Stimulated activated CD4-positive, alpha-beta T cell treated with anti-CD3 and anti-CD28 coated beads, TNF-alpha, amount 100 ng/mL, for 24 hours (primary cell): Measurements from ENCODE around the gene RELN.
"Not testable (repeated sequence)": the region's sequence is repeated elsewhere in the genome, so short reads cannot be mapped to it uniquely, and the experiment has no call there.

ENCODE experiments used
- DNase-seq, 3 experiments: peaks; one replicate each; pipeline ENCODE4 v3.0.0-alpha.2; 2020; ENCODE audit warnings: low read depth in 3 of 3

The RELN gene

DNA sequence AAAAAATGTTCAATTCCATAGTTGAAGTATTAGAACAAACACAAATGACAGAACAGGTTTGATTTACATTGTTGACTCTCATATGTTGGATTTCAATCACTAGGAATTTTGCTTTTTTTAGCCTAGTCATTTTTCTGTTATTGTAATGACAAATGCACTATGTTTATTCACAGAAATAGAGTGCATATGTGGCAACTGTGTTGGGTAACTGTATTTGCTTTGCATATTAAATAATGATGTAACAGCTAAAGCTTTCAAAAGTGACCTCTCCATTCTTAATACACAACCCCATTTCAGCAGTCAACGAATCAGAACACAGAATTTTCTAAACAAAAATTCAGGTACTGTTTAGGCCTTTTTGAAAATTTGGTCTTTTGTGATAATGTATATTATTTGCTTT lies 489.5 kb downstream of the RELN start:
- DNase-seq, result no peak

DNA sequence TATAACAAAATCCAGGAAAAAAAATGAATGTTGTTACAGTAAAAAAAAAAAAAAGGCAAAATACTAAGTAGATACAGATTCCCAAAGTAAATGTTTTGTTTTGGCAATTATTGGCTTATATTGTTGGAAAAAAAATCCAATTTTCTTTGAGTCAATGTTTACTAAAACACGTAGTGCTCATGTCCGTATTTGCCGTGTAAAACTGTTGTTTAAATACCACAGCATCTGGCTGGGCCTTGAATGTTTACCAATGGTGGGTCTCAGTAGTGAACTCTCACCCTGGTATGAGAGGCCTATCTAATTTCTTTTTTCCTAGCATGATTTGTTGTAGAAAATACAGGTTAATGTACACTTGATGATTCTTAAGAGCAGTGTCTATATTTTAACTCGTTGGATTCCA lies 502.0 kb downstream of the RELN start:
- DNase-seq, result no peak

DNA sequence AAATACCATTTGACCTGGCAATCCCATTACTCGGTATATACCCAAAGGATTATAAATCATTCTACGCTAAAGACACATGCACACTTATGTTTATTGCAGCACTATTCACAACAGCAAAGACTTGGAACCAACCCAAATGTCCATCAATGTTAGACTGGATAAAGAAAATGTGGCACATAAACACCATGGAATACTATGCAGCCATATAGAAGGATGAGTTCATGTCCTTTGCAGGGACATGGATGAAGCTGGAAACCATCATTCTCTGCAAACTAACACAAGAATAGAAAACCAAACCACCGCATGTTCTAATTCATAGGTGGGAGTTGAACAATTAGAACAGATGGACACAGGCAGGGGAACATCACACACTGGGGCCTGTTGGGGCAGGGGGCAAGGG lies 502.6 kb downstream of the RELN start:
- not testable (repeated sequence) for DNase-seq

DNA sequence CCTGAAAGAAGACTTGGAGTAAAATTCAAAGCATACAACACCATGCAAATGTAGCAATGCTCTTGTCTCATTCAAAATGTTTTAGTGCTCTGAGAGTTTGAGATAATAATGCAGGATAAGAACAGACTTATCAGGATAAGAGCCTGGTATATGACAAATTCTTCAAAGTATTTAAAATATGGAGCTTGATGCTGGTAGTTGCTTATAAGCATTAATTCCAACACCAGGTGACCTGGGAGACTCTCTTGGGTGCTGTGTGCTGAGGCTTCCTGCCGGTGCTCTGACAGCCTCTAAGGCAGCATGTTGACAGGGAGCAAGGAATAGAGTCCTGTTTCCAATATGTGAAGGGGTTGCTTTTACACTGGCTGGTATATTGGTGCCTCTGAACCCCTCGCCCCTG lies 508.7 kb downstream of the RELN start:
- no peak for DNase-seq

DNA sequence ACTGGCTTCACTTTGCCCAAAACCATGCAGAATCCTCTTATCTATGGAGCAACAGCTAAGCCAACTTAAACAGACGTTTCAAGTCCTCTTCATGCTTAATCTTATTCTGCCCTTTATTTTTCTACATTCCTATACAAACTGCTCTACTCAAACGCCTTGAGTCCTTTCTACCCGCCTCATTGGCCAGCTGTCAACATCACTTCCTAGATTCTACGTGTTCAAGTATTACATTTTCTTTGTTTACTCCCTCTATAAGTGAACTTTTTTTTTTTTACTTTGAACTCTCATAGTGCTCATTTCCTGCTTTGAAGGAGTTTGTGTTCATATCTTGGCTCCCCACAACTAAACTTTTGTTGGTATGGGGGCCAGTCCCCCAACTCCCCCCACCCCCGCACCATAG lies 514.5 kb downstream of the RELN start:
- DNase-seq, result no peak

DNA sequence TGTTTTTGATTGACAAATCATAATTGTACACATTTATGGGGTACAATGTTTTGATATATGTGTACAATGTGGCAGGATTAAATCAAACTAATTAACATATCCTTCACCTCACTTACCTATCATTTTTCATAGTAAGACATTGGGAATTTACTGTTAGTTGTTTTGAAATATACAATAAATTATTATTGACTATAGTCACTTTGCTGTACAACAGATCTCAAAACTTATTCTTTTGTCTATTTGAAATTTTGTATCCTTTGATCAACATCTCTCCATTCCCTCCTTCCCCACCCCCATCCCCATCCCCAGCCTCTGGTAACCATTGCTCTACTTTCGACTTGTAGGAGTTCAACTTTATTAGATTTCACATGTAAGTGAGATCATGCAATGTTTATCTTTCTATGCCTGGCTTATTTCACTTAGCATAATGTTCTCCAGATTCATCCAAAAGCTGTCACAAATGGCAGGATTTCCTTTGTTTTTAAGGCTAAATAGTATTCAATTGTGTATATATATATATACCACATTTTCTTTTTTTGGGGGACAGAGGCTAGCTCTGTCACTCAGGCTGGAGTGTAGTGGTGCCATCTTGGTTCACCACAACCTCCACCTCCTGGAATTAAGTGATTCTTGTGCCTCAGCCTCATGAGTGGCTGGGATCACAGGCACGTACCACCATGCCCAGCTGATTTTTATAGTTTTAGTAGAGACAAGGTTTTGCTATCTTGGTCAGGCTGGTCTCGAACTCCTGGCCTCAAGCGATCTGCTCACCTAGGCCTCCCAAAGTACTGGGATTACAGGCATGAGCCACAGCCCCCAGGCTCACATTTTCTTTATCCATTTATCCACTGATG lies 520.1 kb downstream of the RELN start:
- no peak for DNase-seq

DNA sequence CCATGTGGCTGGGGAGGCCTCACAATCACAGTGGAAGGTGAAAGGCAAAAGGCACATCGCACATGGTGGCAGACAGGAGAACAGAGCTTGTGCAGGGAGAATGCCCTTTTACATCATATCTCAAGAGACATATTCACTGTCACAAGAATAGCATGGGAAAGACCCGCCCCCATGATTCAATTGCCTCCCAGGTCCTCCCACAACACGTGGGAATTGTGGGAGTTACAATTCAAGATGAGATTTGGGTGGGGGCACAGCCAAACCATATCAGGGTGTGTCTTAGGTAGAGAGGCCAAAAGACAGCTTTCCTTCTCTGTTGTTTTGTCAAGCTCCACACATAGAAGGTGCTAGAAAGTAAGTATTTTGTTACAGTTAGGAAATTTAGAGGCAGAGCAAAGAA lies 522.6 kb downstream of the RELN start:
- no peak for DNase-seq

DNA sequence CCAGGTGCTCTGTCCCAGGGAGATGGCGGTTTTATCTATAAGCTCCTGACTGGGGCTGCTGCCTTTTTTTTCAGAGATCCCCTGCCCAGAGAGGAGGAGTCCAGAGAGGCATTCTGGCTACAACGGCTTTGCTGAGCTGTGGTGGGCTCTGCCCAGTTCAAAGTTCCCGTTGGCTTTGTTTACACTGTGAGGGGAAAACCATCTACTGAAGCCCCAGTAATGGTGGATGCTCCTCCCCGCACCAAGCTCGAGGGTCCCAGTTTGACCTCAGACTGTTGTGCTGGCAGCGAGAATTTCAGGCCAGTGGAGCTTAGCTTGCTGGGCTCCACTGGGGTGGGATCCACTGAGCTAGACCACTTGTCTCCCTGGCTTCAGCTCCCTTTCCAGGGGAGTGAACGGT lies 527.1 kb downstream of the RELN start:
- DNase-seq, result no peak

DNA sequence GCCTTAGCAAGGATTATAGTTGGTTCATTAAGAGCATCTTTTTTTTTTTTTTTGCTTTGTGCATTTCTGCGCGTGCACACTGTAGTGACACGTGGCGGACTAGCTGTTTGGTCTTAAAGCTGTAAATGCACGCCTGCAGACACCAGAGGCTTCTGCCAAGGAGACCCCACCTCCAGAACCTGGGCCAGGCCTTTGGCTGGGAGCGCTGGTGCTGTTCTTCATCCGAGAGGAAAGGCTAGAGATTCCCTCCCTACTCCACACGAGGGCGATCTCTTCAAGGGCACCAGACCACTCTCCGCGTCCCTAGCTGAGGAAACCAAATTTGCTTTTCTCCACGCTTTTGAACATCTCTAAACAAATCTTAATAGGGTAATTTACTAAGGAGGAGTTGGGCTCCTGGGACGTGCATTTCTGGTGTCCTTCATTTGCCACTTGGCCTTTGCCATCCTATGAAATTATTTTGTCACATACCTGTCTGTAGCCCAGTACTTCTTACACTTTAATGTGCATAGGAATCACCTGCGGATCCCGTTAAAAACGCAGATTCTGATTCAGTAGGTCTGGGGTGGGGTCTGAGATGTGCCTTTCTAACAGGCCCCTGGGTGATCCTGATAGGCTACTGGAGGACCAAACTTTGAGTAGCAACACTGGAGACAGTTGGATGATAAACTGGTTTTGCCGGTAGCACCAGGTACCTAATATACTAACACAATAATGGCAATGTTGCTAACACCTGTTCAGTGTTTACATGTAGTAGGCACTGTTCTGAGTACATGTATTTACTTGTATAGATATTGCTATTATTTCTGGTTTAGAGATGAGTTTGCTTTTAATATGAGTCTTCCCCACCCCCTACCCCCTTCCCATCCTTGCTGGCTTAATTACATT lies 542.1 kb downstream of the RELN start:
- DNase-seq, result peak in 1 of 3 experiments; percentile 30

DNA sequence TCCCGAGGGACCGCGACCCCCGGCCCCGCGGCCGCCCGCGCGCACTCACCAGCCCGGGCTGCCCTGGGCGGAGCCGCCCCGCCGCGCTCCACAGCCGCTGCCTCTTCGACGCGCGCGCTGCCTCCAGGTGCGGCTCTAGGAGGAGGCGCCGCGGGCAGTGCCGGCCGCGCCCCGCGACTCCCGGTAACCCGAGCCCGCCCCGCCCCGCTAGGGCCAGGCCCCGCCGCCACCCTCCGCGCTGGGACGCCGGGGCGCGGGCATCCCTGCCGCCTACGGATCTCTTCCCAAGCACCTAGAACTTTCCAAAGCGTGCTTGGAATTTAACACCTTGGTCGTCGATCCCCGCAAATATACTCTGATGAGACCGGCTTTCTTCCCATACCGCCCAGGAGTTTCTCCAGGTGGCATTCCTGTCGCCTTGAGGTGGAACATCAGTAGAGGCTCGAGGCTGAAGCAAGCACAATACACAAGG lies 543.4 kb downstream of the RELN start, which contains the start of gene SLC26A5:
Gene SLC26A5, minus strand, starts transcription at position 159 of the 472 bp plus-strand sequence. CDS start 24,693 bp downstream, outside the sequence.
- DNase-seq, result no peak

DNA sequence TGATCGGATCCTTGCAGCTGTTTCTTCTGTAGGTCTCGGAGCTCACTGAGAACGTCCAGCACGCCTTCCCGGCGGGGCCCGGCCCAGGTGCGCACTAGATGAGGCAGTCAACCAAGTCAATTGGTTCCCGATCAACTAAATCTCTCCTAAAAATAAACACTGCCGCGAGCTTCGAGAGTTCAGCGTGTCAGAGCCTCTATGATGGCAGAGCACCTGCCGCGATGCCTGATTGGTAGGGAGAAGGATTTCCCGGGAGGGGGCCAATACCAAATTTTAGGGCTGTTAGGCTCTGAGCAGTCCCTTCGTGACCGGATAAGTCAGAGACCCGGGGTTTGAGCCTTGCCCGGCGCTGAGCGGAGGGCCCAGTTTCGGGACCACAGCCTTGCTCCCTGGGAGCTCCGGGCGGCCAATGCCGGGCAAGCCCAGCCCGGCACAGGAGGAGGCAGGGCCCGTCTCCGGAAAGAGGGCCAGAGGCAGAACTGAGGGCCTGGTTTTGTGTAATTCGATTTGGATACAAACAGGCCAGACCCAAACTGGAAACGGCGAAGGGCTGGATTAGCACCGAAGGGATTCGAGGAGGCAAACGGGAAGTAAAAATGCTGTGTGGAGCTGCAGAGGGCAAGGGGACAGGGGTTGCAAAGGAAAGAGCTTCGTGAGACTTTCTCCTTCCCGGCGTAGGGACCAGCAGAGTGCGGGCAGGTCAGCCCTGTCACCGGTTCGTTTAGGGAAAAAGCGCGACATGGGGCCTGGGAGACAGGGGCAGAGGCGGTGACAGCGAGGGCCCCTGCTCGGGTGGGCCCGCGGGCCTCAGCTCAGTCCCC lies 544.0 kb downstream of the RELN start:
- DNase-seq, result no peak

DNA sequence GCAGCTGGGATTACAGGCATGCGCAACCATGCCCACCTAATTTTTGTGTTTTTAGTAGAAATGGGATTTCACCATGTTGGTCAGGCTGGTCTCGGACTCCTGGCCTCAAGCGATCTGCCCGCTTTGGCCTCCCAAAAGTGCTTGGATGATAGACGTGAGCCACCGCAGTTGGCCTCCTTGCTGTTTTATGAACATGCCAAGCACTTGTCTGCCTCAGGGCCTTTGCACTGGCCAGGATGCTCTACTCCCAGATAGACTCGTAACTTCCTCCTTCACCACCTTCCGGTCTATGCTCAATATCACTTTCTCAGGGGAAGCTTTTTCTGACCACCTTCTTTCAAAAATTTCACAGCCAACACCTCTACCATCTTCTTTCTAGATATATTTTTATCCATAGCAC lies 549.8 kb downstream of the RELN start:
- no peak for DNase-seq

DNA sequence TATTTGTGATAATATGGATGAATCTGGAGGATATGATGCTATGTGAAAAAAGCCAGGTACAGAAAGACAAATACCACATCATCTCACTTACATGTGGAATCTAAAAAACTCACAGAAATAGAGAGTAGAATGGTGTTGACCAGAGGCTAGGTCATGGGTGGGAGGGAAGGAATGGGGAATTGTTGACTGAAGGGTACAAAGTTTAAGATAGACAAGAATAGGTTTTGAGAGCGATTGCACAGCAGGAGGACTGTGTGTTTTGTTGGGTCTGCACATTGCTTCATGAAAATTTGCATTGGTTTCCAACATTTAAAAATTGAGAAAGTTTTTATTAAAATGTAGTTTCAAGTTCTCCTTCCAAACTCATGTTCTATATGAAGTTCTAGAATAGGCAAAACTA lies 551.8 kb downstream of the RELN start:
- no peak for DNase-seq

DNA sequence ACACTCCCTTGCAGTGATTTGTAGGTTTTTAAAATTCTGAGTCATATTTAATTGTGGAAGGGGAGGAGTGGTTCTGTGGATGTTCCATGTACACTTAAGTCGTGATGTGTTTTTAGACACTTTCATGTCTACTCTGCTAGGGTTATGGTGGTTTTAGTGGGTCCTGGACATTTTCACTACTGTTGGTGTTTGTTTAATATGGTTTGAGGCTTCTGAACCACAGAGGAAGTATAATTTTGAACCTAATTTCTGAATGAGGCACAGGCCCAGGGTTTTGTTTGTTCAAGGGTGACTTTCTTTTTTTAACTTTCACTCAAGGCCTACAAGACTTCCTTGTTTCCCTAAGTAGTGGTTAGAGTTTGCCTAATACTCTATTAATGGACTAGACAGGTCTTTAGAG lies 556.7 kb downstream of the RELN start:
- DNase-seq, result no peak

DNA sequence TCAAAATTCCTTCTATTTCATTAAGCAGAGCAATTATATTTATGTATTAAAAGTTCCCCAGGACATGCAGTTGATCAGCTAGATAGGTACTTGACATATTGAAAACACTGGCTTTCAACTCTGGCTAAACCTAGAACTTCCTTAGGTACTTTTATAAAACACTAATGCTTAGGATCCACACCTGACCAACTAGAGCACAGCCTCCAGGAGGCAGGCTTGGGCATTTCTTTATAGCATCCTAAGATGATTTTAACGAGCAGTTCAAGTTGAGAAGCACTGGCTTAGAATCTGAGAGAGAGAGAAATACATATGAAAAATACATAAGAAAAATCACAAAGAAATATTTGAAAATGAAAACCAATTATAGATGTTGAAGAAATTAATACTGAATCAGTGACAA lies 564.3 kb downstream of the RELN start:
- DNase-seq, result no peak

DNA sequence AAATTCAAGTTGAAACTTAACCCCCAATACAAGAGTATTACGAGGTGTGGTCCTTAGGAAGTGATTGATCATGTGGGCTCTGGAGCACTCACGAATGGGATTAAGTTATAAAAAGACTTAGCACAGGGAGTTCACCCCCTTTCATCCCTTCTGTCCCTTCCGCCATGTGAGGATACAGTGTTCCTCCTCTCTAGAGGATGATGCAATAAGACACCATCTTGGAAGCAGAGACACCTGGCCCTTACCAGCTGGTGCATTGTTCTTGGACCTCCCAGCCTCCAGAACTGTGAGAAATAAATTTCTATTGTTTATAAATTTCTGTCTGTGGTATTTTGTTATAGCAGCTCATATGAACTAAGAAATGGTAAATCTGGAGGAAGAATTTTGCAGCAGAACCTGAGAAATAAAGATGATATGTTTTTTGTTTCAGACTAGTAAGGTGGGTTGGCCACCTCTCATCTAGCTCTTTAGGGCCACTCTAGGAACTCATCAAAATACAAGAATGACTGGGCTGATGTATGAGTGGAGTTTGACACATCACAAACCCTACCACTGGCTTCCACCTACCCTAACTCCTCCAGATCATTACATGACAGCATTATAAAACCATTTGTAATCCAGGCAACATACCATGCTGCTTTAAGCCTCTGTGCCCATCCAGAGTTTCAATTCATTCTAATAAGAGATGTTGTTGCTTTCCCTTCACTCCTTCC lies 565.8 kb downstream of the RELN start:
- no peak for DNase-seq
